Gastroesophageal sphincter (tissue), 4 donors: ENCODE data around the gene POMT2. TPM values are rescaled to one million over a fixed set of nuclear protein-coding genes. Genes with fewer than 3 reads are reported as not detected.

Experiments used
- ATAC-seq: fragments of 150-250 bp; one replicate; pipeline ENCODE4 v1.9.1; 2016; ENCODE audit warnings: mild to moderate bottlenecking, moderate library complexity
- H3K27ac ChIP-seq, 4 donors: fragments of 200-600 bp; sonication (generic) in 3 of 4; 1 replicate in 3 of 4; 2 replicates in 1 of 4; pipeline ENCODE4 v1.5.1; 2016 to 2019
- H3K27me3 ChIP-seq: fragments of 200-600 bp; sonication (generic); one replicate; pipeline ENCODE4 v1.5.1; 2019
- H3K36me3 ChIP-seq, 2 donors: fragments of 200-600 bp; sonication (generic); one replicate each; pipeline ENCODE4 v1.5.1; 2019; ENCODE audit warnings: control low read depth in 1 of 2
- H3K4me1 ChIP-seq, 3 donors: fragments of 200-600 bp; sonication (generic); 1 replicate in 2 of 3; 2 replicates in 1 of 3; pipeline ENCODE4 v1.5.1; 2016 to 2019; ENCODE audit warnings: control low read depth in 2 of 3
- H3K4me3 ChIP-seq, 2 donors: fragments of 200-600 bp; sonication (generic); one replicate each; pipeline ENCODE4 v1.5.1; 2019; ENCODE audit warnings: mild to moderate bottlenecking in 1 of 2, moderate library complexity in 1 of 2
- H3K9me3 ChIP-seq, 3 donors: fragments of 200-600 bp; sonication (generic); one replicate each; pipeline ENCODE4 v1.5.1; 2017 to 2019; ENCODE audit warnings: control low read depth in 2 of 3
- EP300 ChIP-seq: sonication (generic); formaldehyde crosslinking; IDR thresholded peaks from one replicate; pipeline ENCODE4 v1.6.1; 2017; ENCODE audit warnings: antibody characterized with exemption, mild to moderate bottlenecking
- POLR2A ChIP-seq, 2 donors: fragments of 450-650 bp; IDR thresholded peaks; one replicate each; pipeline ENCODE4 v1.6.1; 2017; ENCODE audit warnings: antibody characterized with exemption in 2 of 2, mild to moderate bottlenecking in 2 of 2, moderate library complexity in 1 of 2
- POLR2AphosphoS5 ChIP-seq: sonication (generic); formaldehyde crosslinking; IDR thresholded peaks from one replicate; pipeline ENCODE4 v1.6.1; 2017; ENCODE audit warnings: antibody characterized with exemption
- WGBS, 2 donors: methylation state at CpG; one replicate each; pipeline ENCODE4 v1.1.5; 2018; ENCODE audit warnings: low coverage in 1 of 2; 5-methylcytosine and 5-hydroxymethylcytosine counted together
- total RNA-seq, 4 donors: library from RNA; depleted of rRNA; stranded (reverse); fragments of >200 nt; gene quantifications; one replicate each; pipeline ENCODE4 v1.1.0, GENCODE V29; 2016
- TF ChIP-seq, protein P1 (sequence below), 4 experiments: fragments of 200-600 bp in 2 of 4; fragments of 450-650 bp in 2 of 4; sonication (generic) in 1 of 4; IDR thresholded peaks; one replicate each; pipeline ENCODE4 v1.5.1; 2017 to 2019; ENCODE audit warnings: antibody characterized with exemption in 4 of 4, mild to moderate bottlenecking in 2 of 4, moderate library complexity in 2 of 4

The POMT2 gene
- total RNA-seq, 4 donors from 2014 or later: 8.1 to 20.9 (median 14.4) TPM

DNA sequence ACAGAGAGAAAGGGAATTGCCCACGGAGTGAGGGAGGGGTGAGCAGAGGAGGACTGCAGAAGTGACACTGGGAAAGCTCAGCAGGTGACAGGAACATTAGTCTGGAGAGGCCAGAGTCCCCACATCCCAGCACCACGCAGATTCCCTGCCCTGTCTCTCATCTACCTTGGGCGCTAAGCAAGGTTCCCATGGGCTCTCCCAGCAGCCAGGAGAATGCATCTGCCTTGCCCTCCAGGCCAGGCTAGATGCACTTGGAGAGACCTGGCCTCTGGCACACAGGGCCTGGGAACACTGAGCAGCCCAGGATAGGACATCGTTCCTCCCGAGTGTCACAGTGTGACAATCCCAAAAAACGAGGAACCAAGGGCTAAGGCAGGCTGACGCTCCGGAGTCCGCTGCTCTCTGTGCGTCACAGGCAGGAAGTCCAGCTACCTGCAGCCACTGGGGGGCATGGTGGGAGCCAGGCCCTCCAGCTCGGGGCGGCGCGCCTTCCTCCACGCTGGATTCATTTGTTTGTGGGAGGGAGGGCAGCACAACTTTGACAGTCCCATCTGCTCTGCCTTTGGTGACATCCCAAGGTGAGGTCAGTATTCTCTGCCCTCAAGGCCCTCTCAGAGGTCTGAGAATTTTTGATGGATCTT lies 44.3 kb downstream of the POMT2 start:
- Histone ChIP-seq H3K27me3 (peaks cover 28% of the 10 kb centered on the region), H3K4me1 (no peaks in the 10 kb centered on the region), H3K4me3 (no peak overlapping the region), H3K27ac (no peak overlapping the region), H3K36me3 (peaks cover 0 to 66% of the 10 kb centered on the region in 2 donors), H3K9me3 (peaks cover 0 to 14% (median 0%) of the 10 kb centered on the region in 3 donors)
- ATAC-seq: no peak
- WGBS, 2 donors: 60 to 88% methylated on average over 1 of the region's 15 CpGs
- TF ChIP-seq POLR2A (IDR thresholded peaks at IDR 0.05): no peak
- no peak for TF ChIP-seq EP300
- TF ChIP-seq, protein P1, sequence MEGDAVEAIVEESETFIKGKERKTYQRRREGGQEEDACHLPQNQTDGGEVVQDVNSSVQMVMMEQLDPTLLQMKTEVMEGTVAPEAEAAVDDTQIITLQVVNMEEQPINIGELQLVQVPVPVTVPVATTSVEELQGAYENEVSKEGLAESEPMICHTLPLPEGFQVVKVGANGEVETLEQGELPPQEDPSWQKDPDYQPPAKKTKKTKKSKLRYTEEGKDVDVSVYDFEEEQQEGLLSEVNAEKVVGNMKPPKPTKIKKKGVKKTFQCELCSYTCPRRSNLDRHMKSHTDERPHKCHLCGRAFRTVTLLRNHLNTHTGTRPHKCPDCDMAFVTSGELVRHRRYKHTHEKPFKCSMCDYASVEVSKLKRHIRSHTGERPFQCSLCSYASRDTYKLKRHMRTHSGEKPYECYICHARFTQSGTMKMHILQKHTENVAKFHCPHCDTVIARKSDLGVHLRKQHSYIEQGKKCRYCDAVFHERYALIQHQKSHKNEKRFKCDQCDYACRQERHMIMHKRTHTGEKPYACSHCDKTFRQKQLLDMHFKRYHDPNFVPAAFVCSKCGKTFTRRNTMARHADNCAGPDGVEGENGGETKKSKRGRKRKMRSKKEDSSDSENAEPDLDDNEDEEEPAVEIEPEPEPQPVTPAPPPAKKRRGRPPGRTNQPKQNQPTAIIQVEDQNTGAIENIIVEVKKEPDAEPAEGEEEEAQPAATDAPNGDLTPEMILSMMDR (IDR thresholded peaks at IDR 0.05): no peak
- no peak for TF ChIP-seq POLR2AphosphoS5

DNA sequence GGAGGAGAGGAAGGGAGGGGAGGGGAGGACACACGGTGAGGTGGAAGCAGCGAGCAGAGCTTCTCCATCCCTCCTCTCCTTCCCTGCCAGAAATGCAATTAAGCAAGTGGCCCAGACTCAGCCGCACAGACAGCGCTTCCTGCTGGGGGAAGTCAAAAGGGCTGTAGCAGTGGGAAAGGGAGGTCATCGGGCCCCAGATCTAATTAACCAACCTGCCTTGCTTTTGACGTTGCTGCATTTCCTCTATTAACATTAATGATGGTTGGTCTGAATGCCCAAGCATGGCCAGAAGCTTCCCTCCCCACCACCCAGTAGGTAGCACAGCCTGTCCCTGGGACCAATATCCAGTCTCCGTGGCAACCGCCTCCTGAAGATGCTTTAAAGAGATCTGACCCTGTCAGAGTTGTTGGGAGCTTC lies 45.1 kb downstream of the POMT2 start:
- no peak for ATAC-seq
- peaks cover 0 to 14% (median 0%) of the 10 kb centered on the region in 3 donors for H3K9me3 ChIP-seq
- H3K27ac ChIP-seq: no peak overlapping the region
- TF ChIP-seq POLR2A (IDR thresholded peaks at IDR 0.05): no peak
- TF ChIP-seq EP300: no peak
- TF ChIP-seq, protein P1 (IDR thresholded peaks at IDR 0.05): no peak
- TF ChIP-seq POLR2AphosphoS5: no peak
- H3K36me3 ChIP-seq: peaks cover 0 to 61% of the 10 kb centered on the region in 2 donors
- peaks cover 37% of the 10 kb centered on the region for H3K27me3 ChIP-seq
- H3K4me3 ChIP-seq: no peak overlapping the region
- 7 to 40% methylated on average over 3 to 5 of the region's 8 CpGs for WGBS, 2 donors
- H3K4me1 ChIP-seq: peaks cover 0 to 7% (median 0%) of the 10 kb centered on the region in 3 donors

DNA sequence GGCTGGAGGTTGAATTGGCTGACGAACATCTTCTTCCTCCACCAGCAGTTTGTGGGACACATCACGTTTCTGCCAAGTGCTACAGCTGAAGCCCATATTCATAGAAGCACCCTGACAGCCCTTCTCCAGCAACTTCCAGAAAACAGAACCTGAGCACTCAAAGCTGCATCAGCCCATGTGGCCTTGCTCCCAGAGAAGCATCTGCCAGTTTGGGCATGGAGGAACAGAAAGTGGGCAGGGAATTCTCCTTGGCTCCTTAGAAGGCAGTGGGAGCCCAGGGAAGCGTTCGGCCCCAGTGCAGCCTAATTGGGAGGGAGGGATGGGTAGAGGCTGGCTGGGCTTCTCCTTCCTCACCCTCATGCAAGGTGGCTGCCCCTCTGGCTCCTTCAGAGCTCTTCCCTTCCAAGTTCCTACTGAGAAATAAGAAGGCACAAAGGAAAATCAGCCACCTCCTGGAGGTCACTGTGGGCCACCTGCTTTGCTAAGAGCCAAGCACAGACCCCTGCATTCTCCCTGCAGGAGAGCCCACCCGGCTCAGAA lies 45.6 kb downstream of the POMT2 start:
- Histone ChIP-seq H3K27ac (no peak overlapping the region), H3K4me3 (no peak overlapping the region), H3K27me3 (peaks cover 42% of the 10 kb centered on the region), H3K36me3 (peaks cover 0 to 56% of the 10 kb centered on the region in 2 donors), H3K9me3 (peaks cover 0 to 14% (median 0%) of the 10 kb centered on the region in 3 donors), H3K4me1 (peaks cover 0 to 12% (median 0%) of the 10 kb centered on the region in 3 donors)
- 52 to 72% methylated on average over 2 to 5 of the region's 5 CpGs for WGBS, 2 donors
- TF ChIP-seq EP300 (no peak), POLR2A (IDR thresholded peaks at IDR 0.05) (no peak), POLR2AphosphoS5 (no peak)
- TF ChIP-seq, protein P1 (IDR thresholded peaks at IDR 0.05): no peak
- ATAC-seq: no peak

DNA sequence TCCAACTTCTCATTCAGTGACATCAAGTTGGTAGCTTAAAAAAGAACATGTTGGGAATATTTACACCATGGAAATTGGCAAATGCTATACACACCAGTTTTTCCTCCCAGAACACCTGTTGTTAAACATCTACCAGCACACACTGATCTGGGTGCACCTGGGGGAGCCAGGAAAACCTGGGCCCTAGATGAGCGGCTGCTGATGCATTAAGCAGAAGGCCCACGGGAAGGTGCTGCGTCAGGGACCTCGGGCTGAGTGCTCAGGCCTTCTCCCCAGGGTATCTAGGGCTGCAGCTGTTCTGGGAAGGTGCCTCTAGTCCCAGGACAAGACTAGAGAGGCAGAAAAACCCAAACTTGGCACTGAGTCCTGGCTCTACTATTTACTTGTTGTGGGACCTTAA lies 46.9 kb downstream of the POMT2 start:
- no peak overlapping the region for H3K27ac ChIP-seq
- 67 to 100% methylated on average over 1 to 2 of the region's 4 CpGs for WGBS, 2 donors
- TF ChIP-seq POLR2AphosphoS5 (no peak), EP300 (no peak), POLR2A (IDR thresholded peaks at IDR 0.05) (no peak)
- TF ChIP-seq, protein P1 (IDR thresholded peaks at IDR 0.05): no peak
- no peak for ATAC-seq
- peaks cover 0 to 12% (median 0%) of the 10 kb centered on the region in 3 donors for H3K4me1 ChIP-seq
- no peak overlapping the region for H3K4me3 ChIP-seq
- peaks cover 55% of the 10 kb centered on the region for H3K27me3 ChIP-seq
- peaks cover 0 to 14% (median 0%) of the 10 kb centered on the region in 3 donors for H3K9me3 ChIP-seq
- H3K36me3 ChIP-seq: peaks cover 0 to 43% of the 10 kb centered on the region in 2 donors

DNA sequence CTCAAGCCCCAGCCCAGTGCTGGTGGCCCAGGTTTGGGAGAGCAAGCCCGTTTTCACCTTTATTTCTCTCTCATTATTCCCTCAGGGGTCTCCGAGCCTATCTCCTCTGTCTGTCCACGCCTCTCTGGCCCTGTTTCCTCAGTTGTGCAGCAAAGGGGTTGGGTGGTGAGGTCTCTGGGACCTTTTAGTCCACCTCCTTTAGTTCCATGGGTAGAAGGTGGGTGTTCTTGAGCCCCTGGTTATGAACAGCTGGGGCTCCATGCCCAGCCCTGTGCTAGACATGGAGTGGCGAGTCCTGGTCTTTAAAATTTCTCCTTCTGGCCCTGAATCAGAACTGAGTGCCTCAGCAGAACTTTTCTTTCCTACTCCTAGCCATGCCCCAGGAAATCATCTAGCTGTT lies 48.4 kb downstream of the POMT2 start:
- peaks cover 0 to 28% (median 0%) of the 10 kb centered on the region in 3 donors for H3K9me3 ChIP-seq
- TF ChIP-seq POLR2A (IDR thresholded peaks at IDR 0.05): no peak
- TF ChIP-seq, protein P1 (IDR thresholded peaks at IDR 0.05): no peak
- no peak for TF ChIP-seq POLR2AphosphoS5
- TF ChIP-seq EP300: no peak
- H3K27me3 ChIP-seq: peaks cover 70% of the 10 kb centered on the region
- H3K27ac ChIP-seq: no peak overlapping the region
- no peak for ATAC-seq
- H3K36me3 ChIP-seq: peaks cover 0 to 28% of the 10 kb centered on the region in 2 donors
- H3K4me1 ChIP-seq: peaks cover 0 to 12% (median 0%) of the 10 kb centered on the region in 3 donors
- WGBS, 2 donors: 67 to 72% methylated on average over 4 of the region's 4 CpGs
- H3K4me3 ChIP-seq: no peak overlapping the region
